Ovary (tissue), 9 donors: Measurements from ENCODE around the gene RNF123. TPM values are rescaled to one million over a fixed set of nuclear protein-coding genes. Genes with fewer than 3 reads are reported as not detected.

ENCODE experiments used
- DNase-seq, 5 donors: peaks; one replicate each; pipeline ENCODE4 v3.0.0-alpha.2; 2019 to 2020
- H3K27ac ChIP-seq, 2 donors: fragments of 200-600 bp; one replicate each; pipeline versions ENCODE4 v1.5.1 to v1.8.0; 2019 to 2022
- H3K27me3 ChIP-seq: fragments of 200-600 bp; one replicate; pipeline ENCODE4 v1.8.0; 2022
- H3K36me3 ChIP-seq: fragments of 200-600 bp; sonication (generic); one replicate; pipeline ENCODE4 v1.5.1; 2019
- H3K4me1 ChIP-seq: one replicate; pipeline ENCODE4 v1.8.1; 2013; ENCODE audit warnings: mild to moderate bottlenecking, moderate library complexity; ENCODE audit not compliant: insufficient read depth
- H3K4me3 ChIP-seq: fragments of 200-600 bp; sonication (generic); one replicate; pipeline ENCODE4 v1.5.1; 2017
- H3K9me3 ChIP-seq, 2 donors: fragments of 200-600 bp in 1 of 2; sonication (generic) in 1 of 2; one replicate each; pipeline versions ENCODE4 v1.5.1 to v1.8.1; 2013 to 2019; ENCODE audit warnings: mild to moderate bottlenecking in 1 of 2, moderate library complexity in 1 of 2
- EP300 ChIP-seq: sonication (generic); formaldehyde crosslinking; IDR thresholded peaks from one replicate; pipeline ENCODE4 v1.6.1; 2017; ENCODE audit warnings: antibody characterized with exemption
- POLR2A ChIP-seq: fragments of 450-650 bp; IDR thresholded peaks from one replicate; pipeline ENCODE4 v1.6.1; 2017; ENCODE audit warnings: antibody characterized with exemption, mild to moderate bottlenecking, moderate library complexity
- WGBS, 3 donors: extraction: QIAGEN DNeasy Blood & Tissue Kit in 1 of 3; methylation state at CpG; one replicate each; pipeline versions ENCODE4 v1.1.5 to v1.1.7; 2013 to 2017; 5-methylcytosine and 5-hydroxymethylcytosine counted together
- intact Hi-C, 4 donors: fragments of 100-400 bp; cut with DNase I; formaldehyde crosslinking; loops; one replicate each; pipeline versions ENCODE4 v1.11.0 to v1.15.1; 2022 to 2023
- polyA plus RNA-seq, 2 donors: library from polyadenylated mRNA; stranded (reverse); fragments of 200-250 nt in 1 of 2; fragments of 350-450 nt in 1 of 2; fragmentation: Illumina TruSeq in 1 of 2; extraction: RNeasy Lipid Tissue Mini Kit (QIAGEN cat#74804) in 1 of 2; gene quantifications; one replicate each; pipeline ENCODE4 v1.2.3, GENCODE V29; 2013 to 2014
- total RNA-seq, 7 donors: library from RNA; depleted of rRNA in 2 of 7; stranded (reverse); fragments of >200 nt in 2 of 7; fragmentation: NEBNext Ultra II Directional in 3 of 7; extraction: Animal tissue kit (Norgen Biotek cat#: 25700) in 3 of 7; gene quantifications; one replicate each; pipeline versions ENCODE4 v1.1.0 to v1.2.4, GENCODE V29; 2016 to 2023
- TF ChIP-seq, protein P1 (sequence below), 3 donors: fragments of 450-650 bp in 2 of 3; fragments of 200-600 bp in 1 of 3; IDR thresholded peaks; one replicate each; pipeline versions ENCODE4 v1.5.1 to v1.8.0; 2016 to 2022; ENCODE audit warnings: antibody characterized with exemption in 3 of 3, mild to moderate bottlenecking in 1 of 3
- donor health status: DM: no; HTN: no; CAD: no; lungs with moderate emphysema.
- donor health status: DM: no; HTN: no; CAD: no.
- donor health status: Bipolar disorder and iron deficiency.
- donor health status: DM: yes; HTN: yes; CAD: no.
- donor health status: DM: no; HTN: no; CAD: no.
- donor health status: DM: yes; HTN: yes; CAD: no.

Gene RNF123
- total and polyA plus RNA-seq, 9 donors, result 15.9 to 37.6 (median 24.0) TPM

GRCh38 chr3:49723628-49724551 lies 34.5 kb downstream of the RNF123 start, which contains the start of gene GMPPB:
TSS of gene GMPPB (minus strand) at chr3:49723951. CDS start at chr3:49723726, 225 bp downstream.
- Histone ChIP-seq H3K36me3 (no peaks in the 10 kb centered on the region), H3K27ac (peak within 1 kb of the TSS; percentile 68 to 87), H3K4me3 (peak within 1 kb of the TSS; percentile 96), H3K4me1 (peaks cover 7% of the 10 kb centered on the region), H3K27me3 (no peaks in the 10 kb centered on the region), H3K9me3 (no peaks in the 10 kb centered on the region)
- TF ChIP-seq POLR2A (peak; percentile 73), EP300 (peak; percentile 28)
- TF ChIP-seq, protein P1, sequence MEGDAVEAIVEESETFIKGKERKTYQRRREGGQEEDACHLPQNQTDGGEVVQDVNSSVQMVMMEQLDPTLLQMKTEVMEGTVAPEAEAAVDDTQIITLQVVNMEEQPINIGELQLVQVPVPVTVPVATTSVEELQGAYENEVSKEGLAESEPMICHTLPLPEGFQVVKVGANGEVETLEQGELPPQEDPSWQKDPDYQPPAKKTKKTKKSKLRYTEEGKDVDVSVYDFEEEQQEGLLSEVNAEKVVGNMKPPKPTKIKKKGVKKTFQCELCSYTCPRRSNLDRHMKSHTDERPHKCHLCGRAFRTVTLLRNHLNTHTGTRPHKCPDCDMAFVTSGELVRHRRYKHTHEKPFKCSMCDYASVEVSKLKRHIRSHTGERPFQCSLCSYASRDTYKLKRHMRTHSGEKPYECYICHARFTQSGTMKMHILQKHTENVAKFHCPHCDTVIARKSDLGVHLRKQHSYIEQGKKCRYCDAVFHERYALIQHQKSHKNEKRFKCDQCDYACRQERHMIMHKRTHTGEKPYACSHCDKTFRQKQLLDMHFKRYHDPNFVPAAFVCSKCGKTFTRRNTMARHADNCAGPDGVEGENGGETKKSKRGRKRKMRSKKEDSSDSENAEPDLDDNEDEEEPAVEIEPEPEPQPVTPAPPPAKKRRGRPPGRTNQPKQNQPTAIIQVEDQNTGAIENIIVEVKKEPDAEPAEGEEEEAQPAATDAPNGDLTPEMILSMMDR (IDR thresholded peaks at IDR 0.05), result no peak
- intact Hi-C loops, result loop anchor here in 2 of 4 donors (2.0 to 5.0 kb wide), 2 partner anchors 63 kb away; partner anchors contain the start of gene IP6K1 (in 2 of the 2)
- WGBS, 3 donors, result 0 to 1% (median 0%) methylated on average over 83 to 102 of the region's 102 CpGs
- DNase-seq, result peak; percentile 96 to 98 (median 97)

DNA sequence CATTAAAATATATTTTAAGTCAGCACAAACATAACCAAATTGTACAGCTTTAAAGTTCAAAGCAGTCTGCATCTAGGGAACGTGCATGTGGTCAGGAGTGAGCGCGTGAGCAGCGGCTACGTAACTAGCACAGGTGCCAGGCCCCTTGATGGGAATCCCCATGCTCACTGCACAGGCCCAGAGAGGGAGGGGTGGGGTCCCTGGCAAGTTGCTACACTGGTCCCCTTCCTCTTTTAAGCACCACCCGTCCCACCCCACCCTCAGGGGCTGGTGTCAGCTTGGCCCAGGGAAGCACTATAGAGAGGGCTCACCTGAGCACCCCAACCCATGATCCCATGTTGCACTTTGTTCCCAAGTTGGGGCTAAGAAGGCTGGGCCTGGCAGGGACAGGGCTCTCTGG lies 35.2 kb downstream of the RNF123 start:
- TF ChIP-seq EP300 (no peak), POLR2A (no peak)
- TF ChIP-seq, protein P1 (IDR thresholded peaks at IDR 0.05), result no peak
- peak in 3 of 5 donors; percentile 51 to 53 (median 51) for DNase-seq
- H3K36me3 ChIP-seq, result no peaks in the 10 kb centered on the region

DNA sequence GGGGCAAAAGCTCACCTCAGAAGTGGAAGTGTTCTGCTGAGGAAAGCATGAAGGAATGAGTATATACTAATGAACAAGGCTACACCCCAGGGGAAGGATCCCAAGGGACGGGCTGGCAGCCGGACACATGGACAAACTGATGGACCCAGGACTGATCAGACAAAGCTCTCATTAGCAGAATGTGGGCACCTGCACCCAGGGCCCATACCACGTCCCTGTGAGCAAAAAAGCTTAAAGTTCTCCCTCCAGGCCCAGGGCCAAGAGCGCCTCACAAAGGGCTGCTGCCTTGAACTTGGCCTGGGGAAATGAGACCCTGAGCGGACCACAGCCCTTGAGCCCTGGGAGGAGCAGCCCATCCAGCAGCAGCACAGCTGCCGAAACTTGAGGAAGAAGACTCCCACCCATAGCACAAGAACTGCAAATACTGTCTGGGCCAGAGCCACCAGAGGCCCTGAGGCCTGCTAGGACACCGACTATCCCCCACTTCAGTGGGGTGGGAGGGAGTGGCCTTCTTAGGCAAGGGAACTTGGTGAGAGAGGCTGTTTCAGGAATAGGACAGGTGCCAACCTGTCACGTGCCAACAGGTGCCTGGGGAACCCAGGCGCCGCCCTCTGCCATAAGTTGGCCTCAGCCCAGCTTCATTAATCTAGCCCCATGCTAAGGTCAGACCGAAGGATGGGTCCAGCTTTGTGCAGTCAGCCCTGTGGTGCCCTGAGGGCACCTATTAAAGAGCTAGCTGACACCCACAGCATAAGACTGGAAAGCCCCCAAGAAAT lies 36.7 kb downstream of the RNF123 start:
- DNase-seq, result peak in 1 of 5 donors; percentile 27
- H3K4me1 ChIP-seq, result peaks cover 5% of the 10 kb centered on the region
- no peaks in the 10 kb centered on the region for H3K9me3 ChIP-seq
- no peaks in the 10 kb centered on the region for H3K36me3 ChIP-seq
- whole genome bisulfite sequencing, 3 donors, result 77 to 82% (median 79%) methylated on average over 11 of the region's 11 CpGs
- no peak overlapping the region for H3K27ac ChIP-seq
- TF ChIP-seq EP300 (no peak), POLR2A (no peak)
- TF ChIP-seq, protein P1 (IDR thresholded peaks at IDR 0.05), result no peak
- no peaks in the 10 kb centered on the region for H3K27me3 ChIP-seq
- H3K4me3 ChIP-seq, result no peak overlapping the region
- intact Hi-C loops, result no loop called here

More for the DNA sequence above, 35.2 kb downstream of the RNF123 start:
- H3K27ac ChIP-seq, result peak overlapping the region; percentile 33 to 87
- no peaks in the 10 kb centered on the region for H3K27me3 ChIP-seq
- H3K4me3 ChIP-seq, result peak overlapping the region; percentile 96
- WGBS, 3 donors, result 17 to 32% (median 26%) methylated on average over 6 of the region's 6 CpGs
- peaks cover 5% of the 10 kb centered on the region for H3K4me1 ChIP-seq
- intact Hi-C loops, result loop anchor here in 1 of 4 donors (5.0 kb wide), 1 partner anchor 63 kb away; the partner anchor contains the start of gene IP6K1
- H3K9me3 ChIP-seq, result no peaks in the 10 kb centered on the region
